ENCODE measurements around the gene CA5A.
"Not testable (repeated sequence)": the region's sequence is repeated elsewhere in the genome, so short reads cannot be mapped to it uniquely, and the experiment has no call there.

The CA5A gene

DNA sequence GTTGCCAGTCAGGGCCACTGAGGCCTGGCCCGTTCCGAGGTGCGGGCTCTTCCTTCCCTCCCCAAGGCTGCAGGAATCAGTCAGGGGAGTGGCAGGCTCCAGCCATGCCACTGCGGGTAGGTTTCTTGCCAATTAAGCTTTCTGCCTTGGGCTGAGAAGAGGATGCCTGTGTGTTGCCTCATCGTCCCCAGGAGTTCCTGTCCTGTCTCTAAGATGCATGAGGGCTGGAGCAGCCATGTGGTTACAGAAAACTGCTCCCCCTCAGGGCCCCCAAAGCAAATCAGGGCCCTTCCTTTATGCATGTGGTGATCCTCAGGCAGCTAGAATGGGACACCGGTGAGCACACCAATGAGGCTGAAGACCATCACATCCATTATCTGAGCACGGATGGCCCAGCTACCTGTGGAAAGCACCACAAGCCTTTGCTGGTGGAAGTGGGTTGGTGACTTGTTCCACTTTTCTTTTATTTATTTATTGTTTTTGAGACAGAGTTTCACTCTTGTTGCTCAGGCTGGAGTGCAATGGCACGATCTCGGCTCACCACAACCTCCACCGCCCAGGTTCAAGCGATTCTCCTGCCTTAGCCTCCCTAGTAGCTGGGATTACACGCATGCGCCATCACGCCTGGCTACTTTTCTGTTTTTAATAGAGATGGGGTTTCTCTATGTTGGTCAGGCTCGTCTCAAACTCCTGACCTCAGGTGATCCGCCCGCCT is 40.0 kb downstream of the CA5A start:
- not testable (repeated sequence) for DNase-seq (ENCODE audit: low read depth in 2 of 2)

DNA sequence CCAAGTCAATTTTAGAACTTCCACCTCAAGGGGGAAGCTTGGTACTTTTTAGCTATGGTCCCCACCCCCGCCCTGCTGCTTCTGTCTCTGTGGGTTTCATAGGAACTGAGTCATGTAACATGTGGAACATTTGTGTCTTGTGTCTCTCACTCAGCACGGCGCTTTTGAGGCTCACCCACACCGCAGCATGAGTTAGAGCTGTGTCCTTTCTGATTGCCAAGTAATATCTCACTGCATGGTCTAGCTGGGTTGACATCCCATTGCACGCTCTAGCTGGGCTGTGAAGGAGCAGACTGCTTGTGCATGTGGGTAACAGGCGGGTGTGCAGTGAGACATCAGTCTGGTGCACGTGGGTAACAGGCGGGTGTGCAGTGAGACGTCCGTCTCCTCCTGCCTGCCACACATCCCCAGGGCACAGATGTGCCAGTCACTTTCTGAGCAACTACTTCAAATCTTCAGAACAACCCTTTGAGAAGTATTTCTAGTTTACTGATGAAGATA is 40.6 kb downstream of the CA5A start:
- peak; percentile 63 to 69 for DNase-seq (ENCODE audit: low read depth in 2 of 2)

DNA sequence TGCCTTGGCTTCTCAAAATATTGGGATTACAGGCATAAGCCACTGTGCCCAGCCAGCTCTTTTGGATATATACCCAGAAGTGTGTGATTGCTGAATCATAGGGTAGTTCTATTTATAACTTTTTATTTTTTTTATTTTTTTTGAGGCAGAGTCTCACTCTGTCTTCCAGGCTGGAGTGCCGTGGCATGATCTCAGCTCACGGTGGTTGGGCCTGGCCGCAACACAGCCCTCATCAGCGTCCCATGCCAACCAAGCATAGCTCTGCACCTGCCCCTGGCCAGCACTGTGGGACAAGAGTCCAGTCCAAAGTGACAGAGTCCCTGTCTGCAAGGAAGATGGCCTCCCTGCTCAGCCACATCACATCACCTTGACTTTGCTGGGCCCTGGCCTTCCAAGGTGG is 42.3 kb downstream of the CA5A start:
- DNase-seq (ENCODE audit: low read depth in 2 of 2): not testable (repeated sequence)

DNA sequence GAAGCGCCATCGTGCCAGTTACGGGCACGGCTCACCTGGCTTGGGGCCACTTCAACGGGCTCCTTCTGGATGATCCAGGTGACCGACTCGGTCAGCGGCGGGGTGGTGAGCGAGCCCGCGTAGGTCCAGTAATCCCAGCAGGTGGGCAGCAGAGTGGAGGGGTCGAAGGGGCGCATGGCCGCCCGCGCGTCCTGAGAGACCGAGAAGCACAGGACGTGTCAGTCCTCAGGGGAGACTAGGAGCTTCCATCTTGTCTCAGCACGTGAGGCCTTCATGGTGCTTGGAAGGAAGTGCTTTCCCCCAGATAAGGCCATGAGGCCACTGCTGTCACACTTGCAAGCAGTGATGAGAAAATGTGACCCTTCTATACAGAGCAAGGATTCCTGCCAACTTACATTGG is 44.6 kb downstream of the CA5A start:
- no peak for DNase-seq (ENCODE audit: low read depth in 2 of 2)

DNA sequence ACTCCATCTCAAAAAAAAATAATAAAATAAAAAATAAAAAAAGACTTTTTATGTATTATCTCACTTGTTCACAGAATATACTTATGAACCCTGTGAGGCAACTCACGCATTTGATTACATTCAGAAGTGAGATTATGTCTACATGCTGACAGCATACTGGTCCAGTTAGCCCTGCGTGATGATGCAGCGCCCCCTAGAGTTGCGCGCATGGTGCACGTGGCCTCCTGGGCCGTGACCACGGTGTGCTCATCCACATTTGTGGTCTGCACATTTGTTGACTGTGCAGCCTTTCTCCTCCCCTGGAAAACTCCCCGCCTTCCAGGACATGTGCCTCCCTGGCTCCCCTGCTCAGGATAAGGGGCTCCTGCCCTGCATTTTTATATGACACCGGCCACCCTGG is 46.6 kb downstream of the CA5A start:
- not testable (repeated sequence) for DNase-seq (ENCODE audit: low read depth in 2 of 2)

DNA sequence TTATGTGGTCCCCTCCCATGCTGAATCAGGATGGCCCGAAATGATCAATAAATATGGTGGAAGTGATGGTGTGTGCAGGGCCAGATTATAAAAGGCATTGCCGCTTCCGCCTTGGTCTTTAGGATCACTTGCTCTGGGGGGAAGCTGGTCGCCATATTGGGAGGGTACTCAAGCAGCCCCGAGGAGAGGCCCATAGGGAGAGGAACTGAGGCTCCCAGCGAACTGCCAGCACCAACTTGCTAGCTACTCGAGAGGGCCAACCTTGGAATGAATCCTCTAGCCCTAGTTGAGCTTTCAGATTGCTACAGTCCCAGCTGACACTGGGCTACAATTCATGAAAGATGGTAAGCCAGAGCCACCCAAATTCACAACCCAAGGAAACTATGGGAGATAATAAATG is 48.0 kb downstream of the CA5A start:
- DNase-seq (ENCODE audit: low read depth in 2 of 2): not testable (repeated sequence)

DNA sequence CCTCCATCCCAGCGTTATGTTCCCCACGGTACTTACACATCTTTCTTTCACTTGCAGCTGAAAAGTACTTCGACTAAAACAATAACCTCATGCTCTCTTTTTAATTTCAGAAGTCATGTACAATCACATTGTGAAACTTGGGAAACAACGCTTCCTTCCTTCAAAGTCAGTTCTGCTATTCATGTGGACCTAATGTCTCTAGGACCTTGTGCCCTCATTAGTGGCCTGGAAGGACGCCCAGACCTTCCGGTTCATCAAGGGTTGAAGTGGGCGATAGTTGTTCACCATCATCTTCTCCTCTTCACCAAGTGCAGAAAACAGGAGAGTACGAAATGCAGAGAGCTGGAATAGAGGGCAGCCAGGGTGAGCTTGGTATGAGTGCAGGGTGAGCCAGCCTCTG is 48.4 kb downstream of the CA5A start:
- DNase-seq (ENCODE audit: low read depth in 2 of 2): not testable (repeated sequence)

DNA sequence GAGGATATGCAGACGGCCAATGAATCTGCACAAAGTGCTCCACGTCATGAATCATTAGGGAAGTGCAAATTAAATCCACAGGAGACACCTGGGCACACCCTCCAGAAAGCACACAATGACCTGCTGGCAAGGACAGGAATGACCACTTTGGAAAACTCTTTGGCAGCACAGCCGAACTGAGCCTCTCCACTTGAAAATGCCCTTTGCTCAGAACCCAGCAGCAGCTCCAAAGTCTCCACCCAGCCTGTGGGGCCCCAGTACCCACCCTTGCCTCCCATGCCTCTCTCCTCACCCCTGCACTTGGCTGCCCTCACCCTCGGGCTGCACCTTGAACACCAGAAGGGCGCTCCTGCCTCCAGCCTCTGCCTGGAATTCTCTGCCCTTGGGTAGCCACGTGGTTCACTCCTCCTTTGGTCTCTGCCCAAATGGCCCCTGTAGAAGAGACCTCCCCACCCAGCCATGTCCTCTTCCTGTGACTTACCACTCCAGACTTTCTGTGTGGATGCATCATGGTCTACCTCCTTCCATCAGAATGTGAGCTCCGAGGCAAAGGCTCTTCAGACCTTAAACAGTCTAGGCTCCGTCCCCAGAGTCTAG is 50.9 kb downstream of the CA5A start:
- not testable (repeated sequence) for DNase-seq (ENCODE audit: low read depth in 2 of 2)

DNA sequence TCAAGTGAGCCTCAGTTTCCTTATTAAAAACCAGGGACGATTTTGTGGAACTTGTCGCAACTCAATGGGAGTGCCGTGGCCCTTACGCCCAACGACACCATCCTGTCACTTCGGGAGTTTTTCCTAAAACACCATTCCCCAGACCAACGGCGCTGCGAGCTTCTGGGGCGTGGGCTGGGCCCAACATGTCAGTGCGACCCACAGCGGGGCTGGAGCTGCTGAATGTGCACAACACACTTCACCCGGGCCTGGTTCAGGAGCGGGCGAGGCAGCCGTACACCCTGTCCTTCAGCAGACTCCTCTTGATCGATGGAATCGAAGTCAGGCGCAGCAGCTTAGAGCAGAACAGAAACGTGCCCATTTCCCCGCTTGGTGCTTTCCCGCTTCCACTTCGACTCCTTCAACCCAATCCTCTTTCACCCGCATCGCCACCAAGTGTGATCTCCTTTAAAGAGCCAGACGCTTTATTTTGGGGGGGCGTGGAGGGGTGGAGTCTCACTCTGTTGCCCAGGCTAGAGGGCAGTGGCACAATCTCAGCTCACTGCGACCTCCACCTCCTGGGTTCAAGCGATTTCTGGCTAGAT is 53.8 kb downstream of the CA5A start:
- no peak for DNase-seq (ENCODE audit: low read depth in 2 of 2)

DNA sequence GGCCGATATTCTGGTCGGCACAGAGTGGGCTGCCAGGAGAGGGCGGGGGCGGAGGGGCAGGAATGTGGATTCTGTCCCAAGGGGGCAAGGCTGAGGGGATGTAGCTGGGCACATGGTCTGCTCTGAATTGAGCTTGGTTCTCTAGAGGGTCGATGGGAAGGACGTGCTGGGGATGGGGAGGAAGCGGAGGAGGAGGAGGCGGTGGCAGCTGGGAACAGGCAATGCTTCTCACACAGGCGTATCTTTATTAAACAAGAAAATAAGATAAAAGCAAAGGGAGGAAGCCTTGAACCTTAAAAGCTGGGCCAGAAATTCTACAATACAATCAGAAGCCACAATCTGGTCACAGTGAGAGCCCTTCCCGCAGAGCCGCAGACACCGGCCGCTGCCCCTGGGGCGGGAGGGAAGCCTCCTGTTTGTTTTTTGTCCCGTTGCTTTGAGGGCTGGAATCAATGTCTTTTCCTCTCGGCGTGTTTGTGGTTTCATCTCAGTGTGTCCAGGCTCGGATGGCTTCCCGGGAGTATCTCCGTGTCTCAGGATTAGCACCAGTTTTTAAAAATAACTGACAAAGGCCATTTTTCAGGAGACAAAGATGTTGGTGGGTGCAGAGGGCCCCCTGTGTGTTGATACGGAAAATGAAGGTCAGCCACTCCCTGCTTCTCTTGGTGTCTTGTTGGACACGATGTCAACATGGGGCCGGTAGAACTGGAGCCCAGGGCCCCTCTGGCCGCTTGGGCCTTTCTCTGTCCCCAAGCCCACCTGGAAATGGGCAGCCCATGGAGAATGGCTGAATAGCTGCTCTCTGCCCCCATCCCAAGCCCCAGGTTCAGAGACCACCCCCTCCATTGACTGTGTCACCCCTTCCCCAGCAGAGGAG is 54.8 kb downstream of the CA5A start:
- DNase-seq (ENCODE audit: low read depth in 2 of 2): no peak

DNA sequence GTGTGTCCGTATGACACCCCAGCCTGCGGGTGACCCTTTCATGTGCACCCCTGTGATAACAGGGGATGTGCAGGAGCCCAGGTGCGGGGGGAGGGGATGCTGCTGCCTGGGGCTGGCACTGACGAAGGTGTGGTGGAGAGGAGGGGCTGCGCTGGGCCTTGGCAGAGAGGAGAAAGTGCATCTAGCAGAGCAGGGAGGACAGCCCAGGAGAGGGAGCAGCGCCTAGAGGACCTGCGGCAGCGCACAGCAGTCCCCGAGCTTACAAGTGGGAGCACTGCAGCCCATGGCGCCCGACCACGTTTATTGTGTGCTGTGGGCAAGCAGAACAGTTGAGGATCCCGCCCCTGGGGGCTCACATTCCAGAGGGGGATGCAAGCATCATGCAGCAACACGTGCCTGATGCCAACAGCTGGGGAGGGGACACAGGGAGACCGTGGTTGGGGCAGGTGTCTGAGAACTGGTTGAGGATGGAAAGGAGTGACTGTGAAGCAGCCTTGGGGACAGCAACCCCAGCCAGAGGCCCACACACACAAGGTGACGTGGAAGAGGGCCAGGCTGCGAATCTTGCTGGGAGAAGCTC is 56.1 kb downstream of the CA5A start:
- no peak for DNase-seq (ENCODE audit: low read depth in 2 of 2)

DNA sequence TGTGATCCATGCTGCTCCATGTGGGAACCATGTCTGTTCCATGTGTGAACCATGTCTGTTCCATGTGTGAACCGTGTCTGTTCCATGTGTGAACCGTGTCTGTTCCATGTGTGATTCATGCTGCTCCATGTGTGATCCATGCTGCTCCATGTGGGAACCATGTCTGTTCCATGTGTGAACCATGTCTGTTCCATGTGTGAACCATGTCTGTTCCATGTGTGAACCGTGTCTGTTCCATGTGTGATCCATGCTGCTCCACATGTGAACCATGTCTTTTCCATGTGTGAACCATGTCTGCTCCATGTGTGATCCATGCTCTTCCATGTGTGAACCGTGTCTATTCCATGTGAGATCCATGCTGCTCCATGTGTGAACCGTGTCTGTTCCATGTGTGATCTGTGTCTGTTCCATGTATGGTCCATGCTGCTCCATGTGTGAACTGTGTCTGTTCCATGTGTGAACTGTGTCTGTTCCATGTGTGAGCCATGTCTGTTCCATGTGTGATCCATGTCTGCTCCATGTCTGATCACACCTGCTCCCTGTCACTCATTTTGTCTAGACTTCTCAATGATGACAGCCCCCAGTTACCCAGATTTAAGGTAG is 56.8 kb downstream of the CA5A start:
- not testable (repeated sequence) for DNase-seq (ENCODE audit: low read depth in 2 of 2)

DNA sequence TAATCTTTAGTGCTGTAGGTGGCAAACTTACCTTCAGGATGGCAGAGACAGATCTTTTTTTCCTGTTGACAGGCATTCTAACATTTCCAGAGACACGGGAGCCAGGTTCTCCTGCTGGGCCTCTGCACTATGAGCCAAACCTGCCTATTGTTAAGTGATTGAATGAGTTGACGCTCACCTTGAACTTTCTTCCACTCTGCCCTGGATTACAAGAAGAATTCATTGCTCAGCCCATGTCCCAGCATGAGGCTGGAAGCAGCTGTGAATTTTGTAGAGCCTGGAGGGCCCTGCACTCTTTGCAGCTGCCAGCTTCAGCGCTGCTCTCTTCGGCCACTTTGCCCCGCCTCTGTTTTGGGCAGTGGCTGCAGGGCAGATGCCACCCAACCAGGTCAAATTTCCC is 57.6 kb downstream of the CA5A start:
- no peak for DNase-seq (ENCODE audit: low read depth in 2 of 2)

DNA sequence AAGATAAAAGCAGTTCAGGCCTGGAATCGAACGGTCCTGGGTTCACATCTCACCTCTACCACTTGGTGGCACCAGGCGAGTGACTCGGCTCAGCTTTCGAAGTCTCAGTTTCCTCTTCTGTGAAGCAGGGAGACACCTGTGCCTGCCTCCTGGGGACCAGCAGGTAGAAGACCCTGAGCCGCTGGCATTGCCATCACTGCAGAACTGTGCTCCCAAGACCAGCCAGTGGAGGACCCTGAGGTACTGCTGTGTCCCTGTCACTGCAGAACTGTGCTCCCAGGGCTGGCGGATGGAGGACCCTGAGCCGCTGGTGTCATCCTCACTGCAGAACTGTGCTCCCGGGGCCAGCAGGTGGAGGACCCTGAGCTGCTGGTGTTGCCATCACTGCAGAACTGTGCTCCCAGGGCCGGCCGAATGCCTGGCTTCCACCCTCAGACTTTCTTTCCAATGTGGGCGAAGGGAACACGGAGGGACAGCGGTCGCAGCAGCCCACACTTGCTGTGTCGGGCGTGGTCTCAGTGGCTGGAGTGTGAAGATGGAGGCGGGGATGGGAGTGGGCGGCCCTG is 58.3 kb downstream of the CA5A start:
- no peak for DNase-seq (ENCODE audit: low read depth in 2 of 2)

DNA sequence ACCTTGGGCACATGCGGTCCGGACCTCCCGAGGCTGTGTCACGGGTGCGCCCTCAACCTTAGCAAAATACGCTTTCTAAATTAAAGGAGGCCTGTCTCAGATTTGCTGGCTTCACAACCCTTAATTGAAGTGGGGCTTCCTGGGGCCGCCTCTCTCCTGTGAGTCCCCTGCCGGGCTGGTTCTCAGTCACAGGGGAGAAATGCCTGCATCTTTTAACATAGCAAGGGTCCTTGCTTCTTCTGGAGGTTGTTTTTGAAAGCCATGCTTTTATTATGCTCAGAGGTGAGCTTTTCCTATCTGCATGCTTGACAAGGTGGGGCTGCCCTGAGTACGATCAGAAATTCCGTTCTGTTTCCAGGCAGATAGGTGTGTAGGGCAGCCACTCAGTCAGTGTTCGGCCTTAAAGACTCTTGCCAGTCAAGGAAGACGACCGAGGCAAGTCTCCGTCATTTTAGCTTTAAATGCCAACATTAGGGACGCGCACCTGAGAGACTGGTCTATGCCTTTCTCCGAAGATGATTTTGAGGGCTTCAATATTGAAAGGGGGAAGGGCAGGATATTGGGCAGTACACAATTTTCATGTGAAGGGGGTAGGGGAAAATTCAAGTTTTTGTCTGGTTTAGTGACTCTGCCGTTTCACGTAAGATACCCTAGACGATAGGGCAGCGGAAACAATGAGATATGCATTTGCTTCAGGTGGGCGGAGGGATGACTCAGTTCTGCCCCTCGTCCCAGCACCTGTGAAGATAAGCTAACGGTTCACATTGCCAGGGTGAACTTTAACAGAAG is 61.5 kb downstream of the CA5A start:
- DNase-seq (ENCODE audit: low read depth in 2 of 2): peak; percentile 69 to 79

DNA sequence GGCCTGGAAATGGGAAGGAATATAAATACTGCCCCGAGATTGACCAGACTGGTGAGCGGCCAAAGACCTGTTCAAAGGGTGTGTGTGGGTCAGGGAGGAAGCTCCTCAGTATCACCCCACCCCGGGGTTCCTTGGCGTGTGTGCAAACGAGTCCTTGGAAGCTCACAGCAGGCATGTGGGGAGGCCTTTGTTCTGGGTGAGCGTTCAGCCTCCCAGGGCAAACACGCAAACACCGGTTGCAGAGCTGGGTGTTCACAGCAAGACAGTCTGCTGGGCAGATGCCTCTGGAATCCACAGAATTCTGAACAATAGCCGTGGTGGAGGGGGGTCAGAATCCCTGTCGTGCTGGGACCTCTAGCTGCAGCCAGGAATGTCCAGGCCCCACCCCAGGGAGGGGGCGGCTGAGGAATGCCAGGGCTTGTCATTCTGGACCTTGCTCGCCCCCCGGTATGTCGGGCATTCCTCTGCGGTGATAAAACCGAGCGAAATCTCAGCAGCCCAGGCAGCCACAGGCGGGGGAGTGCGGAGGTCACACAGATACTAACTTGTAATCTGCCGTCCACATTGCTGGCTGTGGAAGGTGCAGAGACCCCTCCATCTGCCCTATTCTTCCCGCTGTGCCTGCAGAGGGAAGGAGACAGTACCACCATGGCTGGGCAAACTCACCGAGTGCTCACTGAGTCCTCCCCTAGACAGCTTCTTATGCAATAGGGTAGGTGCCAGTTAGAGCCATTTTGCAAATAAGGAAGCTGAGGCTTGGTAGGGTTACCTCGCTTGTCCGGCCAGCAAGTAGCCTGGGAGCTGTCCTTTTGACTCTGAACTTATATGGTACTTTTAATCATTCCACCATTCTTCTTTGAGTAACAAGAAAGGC is 65.7 kb downstream of the CA5A start:
- not testable (repeated sequence) for DNase-seq (ENCODE audit: low read depth in 2 of 2)

DNA sequence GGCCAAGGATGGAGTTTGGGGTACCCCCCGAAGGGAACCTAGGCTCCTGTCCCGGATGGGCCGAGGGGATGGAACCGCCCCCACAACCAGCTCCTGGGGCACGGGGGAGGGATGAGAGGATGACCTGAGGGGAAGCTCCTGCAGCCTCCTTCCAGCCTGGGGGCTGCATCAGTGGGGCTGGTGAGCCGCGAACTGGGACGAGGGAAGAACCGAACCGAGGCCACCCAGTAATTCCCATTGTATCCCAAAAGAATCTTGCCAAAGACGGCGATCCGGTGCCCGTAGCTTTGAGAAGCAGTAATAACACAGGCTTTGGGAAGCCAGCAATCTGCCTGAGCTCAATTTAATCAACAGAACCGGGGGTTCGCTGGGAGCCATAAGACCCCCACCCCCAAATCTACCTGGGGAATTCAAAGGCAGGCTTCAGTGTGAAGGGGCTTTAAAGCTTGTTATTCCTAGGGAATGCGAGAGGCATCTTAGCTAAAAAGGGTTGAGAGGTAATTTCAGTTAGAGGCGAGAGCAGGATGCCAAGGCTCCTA is 66.4 kb downstream of the CA5A start:
- DNase-seq (ENCODE audit: low read depth in 2 of 2): not testable (repeated sequence)

DNA sequence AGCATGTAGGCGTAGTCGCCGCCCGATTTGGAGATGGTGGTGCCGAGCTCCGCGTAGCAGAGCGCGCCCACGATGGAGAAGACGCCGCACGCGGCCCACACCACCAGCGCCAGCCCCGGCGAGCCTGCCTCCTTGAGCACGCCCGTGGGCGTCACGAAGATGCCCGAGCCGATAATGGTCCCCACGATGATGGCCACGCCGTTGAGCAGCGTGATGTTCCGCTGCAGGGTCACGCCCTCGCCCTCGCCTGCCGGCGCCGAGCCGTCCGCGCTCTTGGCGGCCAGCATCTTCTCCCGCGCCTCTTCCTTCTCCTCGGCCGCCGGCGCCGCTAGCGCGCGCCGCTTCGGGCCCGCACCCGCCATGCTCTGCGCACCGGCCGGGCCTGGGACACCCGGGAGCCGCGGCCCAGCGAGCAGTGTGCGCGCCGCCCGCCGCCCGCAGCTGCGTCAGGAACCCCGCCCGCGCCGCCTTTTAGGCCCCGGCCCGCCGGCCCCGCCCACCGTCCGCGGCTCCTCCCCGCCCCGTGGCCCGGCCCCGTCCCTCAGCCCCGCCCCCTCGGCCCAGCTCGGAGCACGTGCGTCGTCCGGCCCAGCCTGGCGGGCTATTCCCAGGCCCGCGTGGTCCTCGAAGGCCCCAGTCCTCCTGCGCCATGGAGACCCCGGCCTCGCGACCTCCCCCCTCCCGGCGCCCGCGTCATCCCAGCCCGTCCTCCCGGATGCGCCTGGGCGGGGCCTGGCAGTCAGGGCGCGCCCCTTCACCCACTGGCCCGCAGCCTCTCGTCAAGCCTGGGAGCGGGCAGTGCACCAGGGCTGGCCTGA is 67.1 kb downstream of the CA5A start, which contains the start of gene SLC7A5:
SLC7A5 (minus strand) TSS at position 447 of the 818 bp plus-strand sequence; CDS start at position 362, 85 bp downstream.
- peak; percentile 90 to 96 for DNase-seq (ENCODE audit: low read depth in 2 of 2)
